BJ (cell line): Measurements from ENCODE around the gene TBX4. TPM values are rescaled to one million over a fixed set of nuclear protein-coding genes. Genes with fewer than 3 reads are reported as not detected.

Source experiments
- CTCF ChIA-PET: fragments of 350-600 bp; formaldehyde crosslinking; extraction: SDS; loops from one replicate; lab custom pipeline; 2021; ENCODE audit warnings: antibody characterized with exemption, inconsistent platforms; lab: Yijun Ruan, JAX
- POLR2A ChIA-PET: fragments of 300-600 bp; sonication (Branson Sonifier 250); formaldehyde crosslinking; extraction: SDS; loops from one replicate; lab custom pipeline; 2021; ENCODE audit warnings: antibody characterized with exemption; lab: Charles Lee
- DNase-seq: peaks from one replicate; pipeline ENCODE4 v3.0.0-alpha.2; 2011; ENCODE audit warnings: low read depth
- H3K27me3 ChIP-seq: 2 replicates; pipeline ENCODE4 v1.6.0; 2011; ENCODE audit warnings: low read length; ENCODE audit not compliant: control insufficient read depth, insufficient read depth
- H3K36me3 ChIP-seq: 2 replicates; pipeline ENCODE4 v1.5.1; 2011; ENCODE audit warnings: low read length; ENCODE audit not compliant: control insufficient read depth, insufficient read depth
- H3K4me3 ChIP-seq: 2 replicates; pipeline ENCODE4 v1.5.1; 2011; ENCODE audit warnings: low read depth, mild to moderate bottlenecking, control low read depth, low read length
- CTCF ChIP-seq: IDR thresholded peaks from 2 replicates; pipeline ENCODE4 v1.5.1; 2011; ENCODE audit warnings: low read depth, mild to moderate bottlenecking, control low read depth, inconsistent platforms, low read length, moderate library complexity; ENCODE audit not compliant: insufficient read depth
- polyA plus RNA-seq: library from polyadenylated mRNA; depleted of rRNA; stranded (reverse); fragments of >200 nt; gene quantifications from 2 replicates; pipeline ENCODE4 v1.2.3, GENCODE V29; 2011

The TBX4 gene
- polyA plus RNA-seq, 1 experiment, result 3.7 TPM

GRCh38 chr17:61442136-61442775 lies 10.0 kb upstream of the TBX4 start:
- CTCF ChIA-PET, result interaction anchor here (0.6 to 1.4 kb wide), 4 partner anchors 15 to 319 kb away, joined by 3 to 4 read pairs (median 3); no protein-coding TSS in a partner anchor
- H3K4me3 ChIP-seq, result no peak overlapping the region
- TF ChIP-seq CTCF, result no peak
- POLR2A ChIA-PET, result no interaction called here
- H3K27me3 ChIP-seq, result peaks cover 7% of the 10 kb centered on the region; the same call in 1 of the 2 replicates
- no peaks in the 10 kb centered on the region for H3K36me3 ChIP-seq
- no peak for DNase-seq

- CTCF ChIA-PET, result interaction anchor here (1.1 to 1.4 kb wide), 3 partner anchors 16 to 32 kb away, joined by 3 to 4 read pairs (median 3); no protein-coding TSS in a partner anchor
- TF ChIP-seq CTCF, result no peak
- H3K4me3 ChIP-seq, result no peak overlapping the region
- H3K36me3 ChIP-seq, result no peaks in the 10 kb centered on the region
- no peak for DNase-seq
- POLR2A ChIA-PET, result no interaction called here
- H3K27me3 ChIP-seq, result peaks cover 7% of the 10 kb centered on the region; the same call in 1 of the 2 replicates
These were observed 9.2 kb upstream of the TBX4 start for GRCh38 chr17:61442878-61443474.

DNA sequence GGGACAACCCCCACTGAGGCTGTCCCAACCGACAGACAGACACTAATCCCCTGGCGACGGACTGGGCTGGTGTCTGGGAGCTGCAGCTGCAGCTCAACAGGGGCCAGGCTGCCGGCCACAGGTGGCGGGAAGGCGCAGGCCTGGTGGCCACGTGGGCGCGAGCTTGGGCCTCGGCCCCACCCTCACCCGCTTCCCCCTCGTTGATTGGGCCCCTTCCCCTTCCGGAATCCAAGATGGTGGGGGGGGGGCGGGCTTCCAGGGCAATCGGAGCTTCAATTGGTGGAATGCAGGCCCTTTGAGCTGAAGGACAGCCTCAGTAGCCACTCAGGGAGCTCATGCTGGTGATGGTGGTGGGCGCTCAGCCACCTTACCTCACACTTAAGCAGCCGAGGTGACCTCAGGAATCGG lies 8.7 kb upstream of the TBX4 start:
- DNase-seq, result no peak
- Histone ChIP-seq H3K4me3 (no peak overlapping the region), H3K27me3 (peaks cover 7% of the 10 kb centered on the region; the same call in 1 of the 2 replicates), H3K36me3 (no peaks in the 10 kb centered on the region)
- CTCF ChIA-PET, result interaction anchor here (1.2 to 1.6 kb wide), 5 partner anchors 10 to 71 kb away, joined by 3 to 4 read pairs (median 3); no protein-coding TSS in a partner anchor
- POLR2A ChIA-PET, result no interaction called here
- TF ChIP-seq CTCF, result no peak

DNA sequence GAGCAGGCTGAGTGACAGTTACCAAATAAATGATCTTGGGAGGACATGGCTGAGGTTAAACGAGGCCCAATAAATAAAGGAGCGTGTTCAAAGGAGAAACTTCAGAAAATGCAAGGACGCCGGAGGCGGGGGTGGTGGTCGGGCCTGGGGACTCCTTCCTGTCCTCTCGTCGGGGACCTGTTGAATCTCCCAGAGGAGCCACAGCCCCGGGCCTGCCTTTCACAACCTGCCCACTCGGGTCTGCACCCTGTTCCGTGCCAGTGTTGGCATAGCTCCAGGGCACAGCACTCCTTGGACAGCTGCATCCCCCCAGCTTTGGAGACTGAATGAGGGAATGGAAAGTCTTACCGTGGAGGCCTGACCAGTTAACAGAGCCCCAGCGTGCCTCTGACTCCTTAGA lies 8.1 kb upstream of the TBX4 start:
- Histone ChIP-seq H3K4me3 (no peak overlapping the region), H3K36me3 (no peaks in the 10 kb centered on the region), H3K27me3 (peaks cover 7% of the 10 kb centered on the region; the same call in 1 of the 2 replicates)
- TF ChIP-seq CTCF, result no peak
- CTCF ChIA-PET, result interaction anchor here (0.8 to 1.6 kb wide), 6 partner anchors 11 to 107 kb away, joined by 3 to 8 read pairs (median 4); no protein-coding TSS in a partner anchor
- DNase-seq, result no peak
- POLR2A ChIA-PET, result interaction anchor here (0.5 to 0.6 kb wide), 2 partner anchors 10 to 419 kb away, joined by 4 to 5 read pairs; partner anchors contain the start of gene BRIP1

DNA sequence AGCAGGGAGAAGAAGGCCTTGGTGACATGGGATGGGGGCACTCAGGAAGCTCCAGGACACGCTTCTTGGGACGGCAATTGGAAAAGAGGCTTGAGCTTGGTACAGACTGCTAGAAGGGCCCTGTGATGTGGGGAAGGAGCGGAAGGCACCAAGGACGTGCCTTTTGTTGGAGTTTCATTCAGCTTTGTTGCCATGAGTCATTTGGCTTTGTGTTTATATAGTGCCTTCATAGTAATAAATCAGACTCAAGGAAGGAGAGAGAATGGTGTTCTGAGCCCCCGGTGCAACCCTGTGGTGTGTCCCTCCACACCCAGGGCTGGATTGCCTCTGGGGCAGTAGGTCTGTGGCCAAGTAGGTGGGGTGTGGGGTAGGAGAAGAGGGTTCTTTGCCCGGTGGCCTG lies 7.4 kb upstream of the TBX4 start:
- Histone ChIP-seq H3K27me3 (peaks cover 7% of the 10 kb centered on the region; the same call in 1 of the 2 replicates), H3K4me3 (no peak overlapping the region), H3K36me3 (no peaks in the 10 kb centered on the region)
- POLR2A ChIA-PET, result interaction anchor here (0.5 to 0.6 kb wide), 2 partner anchors 9 to 419 kb away, joined by 4 to 5 read pairs; partner anchors contain the start of gene BRIP1
- TF ChIP-seq CTCF, result no peak
- DNase-seq, result peak; percentile 16
- CTCF ChIA-PET, result interaction anchor here (0.8 to 1.6 kb wide), 6 partner anchors 11 to 106 kb away, joined by 3 to 8 read pairs (median 4); no protein-coding TSS in a partner anchor
